Sigmoid colon (tissue), 4 donors: ENCODE results near the gene GNAQ.

Experiments used
- CTCF ChIP-seq, 4 experiments: fragments of 450-650 bp in 3 of 4; fragments of 200-600 bp in 1 of 4; IDR thresholded peaks; one replicate each; pipeline ENCODE4 v1.5.1; 2016 to 2019; ENCODE audit warnings: antibody characterized with exemption in 4 of 4, mild to moderate bottlenecking in 3 of 4, moderate library complexity in 2 of 4
- POLR2A ChIP-seq, 2 donors: fragments of 450-650 bp; IDR thresholded peaks; one replicate each; pipeline ENCODE4 v1.6.1; 2016; ENCODE audit warnings: antibody characterized with exemption in 2 of 2, mild to moderate bottlenecking in 2 of 2, moderate library complexity in 2 of 2
- POLR2AphosphoS5 ChIP-seq, 4 donors: sonication (generic); formaldehyde crosslinking; IDR thresholded peaks; one replicate each; pipeline ENCODE4 v1.6.1; 2017; ENCODE audit warnings: antibody characterized with exemption in 4 of 4

GRCh38 chr9:77887662-77888061 is 143.9 kb downstream of the GNAQ start:
- TF ChIP-seq CTCF (IDR thresholded peaks at IDR 0.05), result no peak
- TF ChIP-seq POLR2AphosphoS5 (IDR thresholded peaks at IDR 0.05), result no peak
- TF ChIP-seq POLR2A (IDR thresholded peaks at IDR 0.05), result no peak
